Right renal cortex interstitium (tissue), 3 donors: ENCODE measurements around the gene FDPS. TPM values are rescaled to one million over a fixed set of nuclear protein-coding genes. Genes with fewer than 3 reads are reported as not detected.
"Not testable (repeated sequence)": the region's sequence is repeated elsewhere in the genome, so short reads cannot be mapped to it uniquely, and the experiment has no call there.

ENCODE experiments used
- DNase-seq, 3 donors: peaks; one replicate each; pipeline ENCODE4 v3.0.0-alpha.2; 2013; ENCODE audit warnings: low read depth in 3 of 3, low spot score in 2 of 3
- polyA plus RNA-seq, 3 donors: library from polyadenylated mRNA; unstranded; fragments of 120-200 nt; gene quantifications; one replicate each; pipeline ENCODE4 v1.2.1, GENCODE V29; 2013; ENCODE audit not compliant: insufficient read length in 3 of 3

The FDPS gene
- polyA plus RNA-seq, 3 donors, result 171 to 181 (median 178) TPM

DNA sequence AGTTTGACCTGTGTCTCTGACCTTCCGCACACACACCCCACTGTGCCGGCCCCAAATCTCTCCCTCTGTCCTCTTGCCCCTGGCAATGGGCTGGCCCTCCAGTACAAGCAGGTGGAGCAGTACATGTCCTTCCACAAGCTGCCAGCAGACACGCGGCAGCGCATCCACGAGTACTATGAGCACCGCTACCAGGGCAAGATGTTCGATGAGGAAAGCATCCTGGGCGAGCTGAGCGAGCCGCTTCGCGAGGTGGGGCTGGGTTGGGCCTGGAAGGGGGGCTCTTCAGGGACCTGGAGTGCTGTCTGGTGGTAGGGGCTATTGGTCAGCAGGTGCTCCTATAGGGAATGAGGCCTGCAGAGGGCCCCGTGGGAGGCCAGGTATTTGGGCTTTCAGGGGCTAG is 23.6 kb upstream of the FDPS start:
- DNase-seq, result no peak

DNA sequence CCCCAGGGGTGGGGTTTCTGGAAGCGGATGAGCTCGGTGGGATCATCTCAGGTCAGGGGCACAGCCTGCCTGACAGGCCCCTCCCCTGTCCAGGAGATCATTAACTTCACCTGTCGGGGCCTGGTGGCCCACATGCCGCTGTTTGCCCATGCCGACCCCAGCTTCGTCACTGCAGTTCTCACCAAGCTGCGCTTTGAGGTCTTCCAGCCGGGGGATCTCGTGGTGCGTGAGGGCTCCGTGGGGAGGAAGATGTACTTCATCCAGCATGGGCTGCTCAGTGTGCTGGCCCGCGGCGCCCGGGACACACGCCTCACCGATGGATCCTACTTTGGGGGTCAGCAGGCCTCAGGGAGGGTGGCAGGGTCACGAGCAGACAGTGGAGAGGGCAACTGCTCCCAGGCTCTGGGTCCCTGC is 23.0 kb upstream of the FDPS start:
- no peak for DNase-seq

DNA sequence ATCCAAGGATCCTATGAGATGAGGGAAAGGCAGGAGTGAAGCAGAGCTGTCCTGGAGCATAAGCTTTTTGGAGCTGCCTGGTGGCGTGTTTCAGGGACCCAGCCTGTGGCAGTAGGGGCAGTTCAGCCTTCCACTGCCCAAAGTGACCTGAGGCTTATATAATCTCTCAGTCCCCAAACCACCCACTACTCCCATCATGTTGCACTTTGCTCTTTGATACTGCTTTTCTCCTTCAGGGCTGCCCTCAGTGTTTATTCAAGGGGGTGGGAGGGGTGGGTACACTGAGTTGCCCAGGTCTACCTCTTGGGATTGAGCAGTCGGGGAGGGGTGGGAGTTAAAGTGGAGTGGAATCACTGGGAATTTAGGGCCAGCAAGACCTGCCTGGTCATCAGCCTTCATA is 22.1 kb upstream of the FDPS start:
- DNase-seq, result no peak

DNA sequence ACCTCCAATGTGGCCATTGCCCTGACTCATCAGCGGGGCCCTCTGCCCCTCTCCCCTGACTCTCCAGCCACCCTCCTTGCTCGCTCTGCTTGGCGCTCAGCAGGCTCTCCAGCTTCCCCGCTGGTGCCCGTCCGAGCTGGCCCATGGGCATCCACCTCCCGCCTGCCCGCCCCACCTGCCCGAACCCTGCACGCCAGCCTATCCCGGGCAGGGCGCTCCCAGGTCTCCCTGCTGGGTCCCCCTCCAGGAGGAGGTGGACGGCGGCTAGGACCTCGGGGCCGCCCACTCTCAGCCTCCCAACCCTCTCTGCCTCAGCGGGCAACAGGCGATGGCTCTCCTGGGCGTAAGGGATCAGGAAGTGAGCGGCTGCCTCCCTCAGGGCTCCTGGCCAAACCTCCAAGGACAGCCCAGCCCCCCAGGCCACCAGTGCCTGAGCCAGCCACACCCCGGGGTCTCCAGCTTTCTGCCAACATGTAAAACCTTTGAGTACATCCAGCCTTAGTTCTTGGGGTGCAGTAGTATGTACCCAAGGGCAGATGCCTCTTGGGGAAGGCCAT is 20.6 kb upstream of the FDPS start:
- no peak for DNase-seq

DNA sequence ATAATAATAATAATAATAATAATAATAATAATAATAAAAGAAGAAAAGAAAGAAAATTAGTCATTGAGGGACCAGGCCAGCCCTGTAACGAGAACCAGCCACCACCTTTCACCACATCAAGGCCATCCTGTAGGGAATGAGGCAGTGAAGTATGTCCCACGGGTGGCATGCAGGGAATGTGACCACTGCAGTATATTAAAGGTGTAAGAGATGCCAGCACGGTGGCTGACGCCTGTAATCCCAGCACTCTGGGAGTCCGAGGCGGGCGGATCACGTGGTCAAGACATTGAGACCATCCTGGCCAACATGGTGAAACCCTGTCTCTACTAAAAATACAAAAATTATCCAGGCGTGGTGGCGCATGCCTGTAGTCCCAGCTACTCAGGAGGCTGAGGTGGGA is 17.7 kb upstream of the FDPS start:
- DNase-seq, result not testable (repeated sequence)

- no peak for DNase-seq
These were observed 15.4 kb upstream of the FDPS start for GRCh38 chr1:155293086-155293749.

- no peak for DNase-seq
These were observed 14.0 kb upstream of the FDPS start for GRCh38 chr1:155294520-155295182.

DNA sequence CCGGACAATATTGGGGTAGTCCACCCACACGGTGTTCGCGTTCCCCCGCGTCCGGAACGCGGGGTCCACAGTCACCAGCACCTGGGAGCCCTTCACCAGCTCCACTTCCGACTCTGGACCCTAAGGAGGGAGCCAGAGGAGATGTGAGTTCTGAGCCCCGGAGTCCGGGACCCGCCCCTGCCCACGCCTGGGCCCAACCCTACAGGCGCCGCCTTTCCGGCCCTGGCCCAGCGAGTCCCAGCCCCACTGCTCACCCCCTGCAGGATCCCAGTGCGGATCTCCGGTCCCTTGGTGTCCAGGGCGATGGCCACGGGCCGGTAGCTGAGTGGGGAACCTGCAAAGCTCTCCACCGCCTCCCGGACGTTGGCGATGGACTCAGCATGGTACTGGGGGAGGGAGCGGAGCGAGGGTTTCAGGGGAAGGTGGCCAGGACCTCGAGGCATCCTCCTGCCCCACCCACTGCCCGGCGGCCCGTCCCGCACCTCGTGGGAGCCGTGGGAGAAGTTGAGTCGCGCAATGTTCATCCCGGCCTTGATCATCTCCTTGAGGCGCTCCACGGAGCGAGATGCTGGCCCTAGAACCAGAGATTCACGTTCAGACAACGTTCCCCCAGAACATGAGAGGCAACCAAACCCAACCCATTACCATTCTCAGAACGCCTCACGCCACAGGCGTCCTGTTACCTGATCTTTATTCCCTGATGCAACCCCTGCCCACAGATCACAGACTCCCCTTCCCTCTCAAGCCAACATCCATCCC is 13.3 kb upstream of the FDPS start:
- DNase-seq, result no peak

- DNase-seq, result no peak
These were observed 12.8 kb upstream of the FDPS start for GRCh38 chr1:155295942-155296267.

DNA sequence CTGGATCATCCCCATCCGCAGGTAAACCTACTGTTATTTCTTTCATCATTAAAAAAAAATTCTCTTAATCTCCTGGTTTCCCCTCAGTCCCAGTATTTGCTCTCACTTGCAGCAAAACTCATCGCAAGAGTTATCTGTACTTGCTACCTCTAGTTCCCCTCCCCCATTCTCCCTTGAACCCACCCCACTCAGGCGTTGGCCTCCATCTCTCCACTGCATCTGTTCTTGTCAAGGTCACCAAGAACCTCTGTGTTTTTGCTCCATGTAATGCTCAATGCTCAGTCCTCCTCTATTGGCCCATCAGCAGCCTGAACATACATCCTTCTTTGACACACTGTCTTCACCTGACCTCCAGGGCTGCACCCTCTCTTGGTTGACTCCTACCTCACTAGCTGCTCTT is 12.0 kb upstream of the FDPS start:
- no peak for DNase-seq

DNA sequence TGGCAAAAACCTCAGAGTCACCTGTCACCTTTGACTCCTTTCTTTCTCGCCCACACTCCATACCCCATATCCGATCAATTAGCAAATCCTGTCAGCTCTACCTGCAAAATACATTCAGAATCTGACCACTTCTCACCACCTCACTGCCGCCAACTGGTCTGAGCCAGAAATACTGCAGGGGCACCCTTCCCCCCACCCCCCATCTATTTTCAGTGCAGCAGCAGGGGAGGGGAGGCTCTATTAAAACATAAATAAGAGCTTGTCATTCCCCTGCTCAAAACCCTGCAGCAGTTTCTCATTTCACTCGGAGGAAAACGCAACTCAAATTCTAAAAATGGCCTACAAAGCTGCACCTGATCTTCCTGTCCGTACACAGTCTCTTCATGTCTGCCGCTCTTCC is 11.3 kb upstream of the FDPS start:
- DNase-seq, result no peak

GRCh38 chr1:155300024-155300423 is 8.6 kb upstream of the FDPS start:
- no peak for DNase-seq

- DNase-seq, result no peak
These were observed 7.9 kb upstream of the FDPS start for GRCh38 chr1:155300553-155301329.

DNA sequence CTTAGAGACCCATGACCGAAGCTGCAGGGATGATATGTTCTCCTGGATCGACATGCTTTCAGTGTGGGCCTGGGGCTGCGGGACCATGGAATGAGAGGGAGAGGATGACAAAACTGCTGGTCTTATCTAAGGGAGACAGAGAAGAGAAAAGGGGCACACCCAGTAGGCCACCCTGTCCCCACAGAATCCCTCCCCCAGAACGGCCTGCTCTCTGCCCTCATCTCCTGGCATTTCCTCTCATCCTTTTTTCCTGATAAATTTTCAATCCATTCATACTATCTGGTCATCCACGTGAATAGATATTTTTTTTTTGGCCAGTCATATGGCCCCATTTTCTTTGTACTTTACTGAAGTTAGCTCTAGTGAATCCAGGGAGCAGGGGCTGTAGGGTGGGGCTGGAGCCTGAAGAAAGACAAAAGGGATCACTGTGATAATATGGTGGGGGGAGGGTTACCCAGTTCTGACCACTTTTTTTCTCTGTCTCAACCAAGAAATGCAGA is 7.3 kb upstream of the FDPS start, which contains the start of gene PKLR:
TSS of gene PKLR (minus strand) at position 97 of the 500 bp plus-strand sequence. CDS start at position 54, 43 bp downstream.
- no peak for DNase-seq

DNA sequence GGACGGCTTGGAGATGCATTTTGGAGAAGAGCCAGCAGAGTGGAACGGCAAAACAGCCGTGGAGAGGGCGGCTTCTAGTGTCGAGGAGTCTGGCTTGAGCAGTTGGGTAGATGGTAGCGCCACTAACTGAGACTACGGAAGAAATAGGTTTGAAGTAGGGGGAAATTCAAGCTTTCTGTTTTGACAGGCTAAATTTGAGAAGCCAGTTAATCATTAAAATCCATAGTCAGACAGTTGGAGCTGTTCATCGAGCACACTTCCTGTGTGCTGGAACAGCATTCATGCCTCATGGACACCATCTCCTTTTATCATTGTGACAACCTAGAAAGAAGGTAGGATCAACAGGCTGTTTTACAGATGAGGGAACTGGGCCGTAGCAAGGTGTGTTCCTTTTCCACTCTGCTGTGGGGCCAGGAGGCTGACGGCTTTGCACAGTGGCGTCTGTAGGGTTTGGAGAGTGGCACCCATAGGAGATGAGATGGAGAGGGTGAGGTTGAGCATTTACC is 4.1 kb upstream of the FDPS start:
- DNase-seq, result no peak

- DNase-seq, result no peak
These were observed 2.7 kb upstream of the FDPS start for GRCh38 chr1:155305881-155306391.

DNA sequence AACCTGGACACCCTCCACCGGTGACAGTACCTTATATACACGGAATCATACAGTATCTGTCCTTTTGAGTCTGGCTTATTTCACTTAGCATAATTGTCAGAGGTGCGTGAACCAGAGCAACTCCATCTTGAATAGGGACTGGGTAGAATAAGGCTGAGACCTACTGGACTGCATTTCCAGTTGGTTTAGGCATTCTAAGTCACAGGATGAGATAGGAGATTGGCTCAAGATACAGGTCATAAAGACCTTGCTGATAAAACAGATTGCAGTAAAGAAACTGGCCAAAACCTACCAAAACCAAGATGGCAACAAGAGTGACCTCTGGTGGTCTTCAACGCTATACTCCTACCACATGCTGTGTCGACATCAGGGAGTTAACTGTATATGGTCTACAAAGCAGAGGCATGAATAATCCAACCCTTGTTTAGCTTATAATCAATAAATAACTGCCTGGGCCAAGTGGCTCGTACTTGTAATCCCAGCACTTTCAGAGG is 1.4 kb upstream of the FDPS start:
- DNase-seq, result no peak

DNA sequence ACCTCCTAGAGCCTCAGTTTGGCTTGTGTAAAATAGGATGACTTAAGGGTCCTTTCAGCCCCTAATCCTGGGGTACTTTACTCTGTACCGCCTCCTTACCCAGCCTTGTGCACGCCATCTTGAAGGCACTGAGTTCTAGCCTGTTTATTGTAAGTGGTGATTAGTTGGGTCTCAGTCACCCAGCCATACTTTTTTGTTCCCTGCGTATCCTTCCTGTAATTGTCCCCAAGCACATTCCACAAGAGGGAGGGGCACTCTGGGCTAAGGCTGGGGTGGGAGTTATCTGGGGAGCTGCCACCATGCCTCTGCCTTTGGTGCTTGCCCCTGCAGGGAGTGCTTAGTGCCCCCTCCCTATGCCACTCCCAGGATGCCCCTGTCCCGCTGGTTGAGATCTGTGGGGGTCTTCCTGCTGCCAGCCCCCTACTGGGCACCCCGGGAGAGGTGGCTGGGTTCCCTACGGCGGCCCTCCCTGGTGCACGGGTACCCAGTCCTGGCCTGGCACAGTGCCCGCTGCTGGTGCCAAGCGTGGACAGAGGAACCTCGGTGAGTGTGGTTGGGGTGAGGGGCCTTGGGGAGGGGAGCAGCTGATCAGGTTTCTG is 856 bp downstream of the FDPS start:
- no peak for DNase-seq

DNA sequence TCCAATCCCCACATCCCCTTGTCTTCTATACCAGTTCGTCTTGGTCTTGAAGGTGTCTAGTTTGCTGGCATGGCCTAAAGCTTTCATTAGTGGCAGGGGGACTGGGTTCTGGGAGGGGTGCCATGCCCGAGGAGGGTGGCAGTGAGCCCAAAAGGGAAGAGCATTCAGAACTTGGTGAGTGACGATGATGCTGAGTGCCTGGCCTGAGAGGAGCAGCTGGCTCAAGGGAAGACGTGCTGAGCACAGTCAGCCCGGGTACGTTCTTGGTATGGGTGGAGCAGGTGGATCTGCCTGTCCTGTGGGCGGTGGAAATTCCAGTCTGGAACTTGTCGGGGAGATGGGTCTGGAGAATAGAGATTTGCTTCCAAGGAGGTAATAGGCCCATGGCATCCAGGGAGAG is 4.6 kb downstream of the FDPS start:
- no peak for DNase-seq

GRCh38 chr1:155316922-155317321 is 8.3 kb downstream of the FDPS start:
- no peak for DNase-seq
